Measurements from ENCODE around the gene RADX.

RADX gene

GRCh38 chrX:106710771-106711170 is 99.0 kb downstream of the RADX start:
- Histone ChIP-seq H3K9me3 (ENCODE audit: control insufficient read depth, low read length) (no peaks in the 10 kb centered on the region), H3K36me3 (ENCODE audit: control insufficient read depth, insufficient read depth, low read length) (no peaks in the 10 kb centered on the region), H3K27me3 (replicated peaks; ENCODE audit: control insufficient read depth, insufficient read depth, low read length, poor library complexity, severe bottlenecking) (no peaks in the 10 kb centered on the region), H3K4me3 (ENCODE audit: insufficient read depth, low read depth, low read length, poor library complexity, severe bottlenecking) (no peak overlapping the region), H3K27ac (ENCODE audit: insufficient read depth, low read length, poor library complexity, severe bottlenecking) (no peak overlapping the region), H3K4me1 (ENCODE audit: control insufficient read depth, insufficient read depth, low read length, poor library complexity, severe bottlenecking) (no peaks in the 10 kb centered on the region)
- DNase-seq, result no peak

GRCh38 chrX:106711375-106711774 is 99.6 kb downstream of the RADX start:
- Histone ChIP-seq H3K9me3 (ENCODE audit: control insufficient read depth, low read length) (no peaks in the 10 kb centered on the region), H3K4me1 (ENCODE audit: control insufficient read depth, insufficient read depth, low read length, poor library complexity, severe bottlenecking) (no peaks in the 10 kb centered on the region), H3K27me3 (replicated peaks; ENCODE audit: control insufficient read depth, insufficient read depth, low read length, poor library complexity, severe bottlenecking) (no peaks in the 10 kb centered on the region), H3K36me3 (ENCODE audit: control insufficient read depth, insufficient read depth, low read length) (no peaks in the 10 kb centered on the region), H3K27ac (ENCODE audit: insufficient read depth, low read length, poor library complexity, severe bottlenecking) (no peak overlapping the region), H3K4me3 (ENCODE audit: insufficient read depth, low read depth, low read length, poor library complexity, severe bottlenecking) (no peak overlapping the region)
- DNase-seq, result no peak

DNA sequence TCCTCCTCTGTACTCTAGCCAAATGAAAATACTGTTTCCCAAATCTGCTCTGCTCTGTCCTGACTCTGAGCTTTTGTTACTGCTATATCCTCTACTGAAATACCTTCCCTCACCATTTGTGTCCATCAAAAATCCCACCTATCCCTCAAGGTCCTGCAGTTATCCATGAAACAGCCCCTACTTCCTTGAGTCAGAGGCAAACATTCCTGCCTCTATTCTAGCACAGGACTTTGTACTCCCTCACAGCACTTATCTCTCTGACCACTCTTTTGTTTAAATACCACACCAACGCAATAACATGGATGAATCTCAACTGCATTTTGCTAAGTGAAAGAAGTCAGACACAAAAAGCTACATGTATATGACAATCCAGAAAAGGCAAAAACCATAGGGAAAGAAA is 104.2 kb downstream of the RADX start:
- H3K4me3 ChIP-seq (ENCODE audit: insufficient read depth, low read depth, low read length, poor library complexity, severe bottlenecking), result no peak overlapping the region
- no peaks in the 10 kb centered on the region for H3K9me3 ChIP-seq (ENCODE audit: control insufficient read depth, low read length)
- no peaks in the 10 kb centered on the region for H3K36me3 ChIP-seq (ENCODE audit: control insufficient read depth, insufficient read depth, low read length)
- no peak overlapping the region for H3K27ac ChIP-seq (ENCODE audit: insufficient read depth, low read length, poor library complexity, severe bottlenecking)
- H3K27me3 ChIP-seq (replicated peaks; ENCODE audit: control insufficient read depth, insufficient read depth, low read length, poor library complexity, severe bottlenecking), result no peaks in the 10 kb centered on the region
- no peak for DNase-seq
- H3K4me1 ChIP-seq (ENCODE audit: control insufficient read depth, insufficient read depth, low read length, poor library complexity, severe bottlenecking), result no peaks in the 10 kb centered on the region

- Histone ChIP-seq H3K4me3 (ENCODE audit: insufficient read depth, low read depth, low read length, poor library complexity, severe bottlenecking) (no peak overlapping the region), H3K9me3 (ENCODE audit: control insufficient read depth, low read length) (no peaks in the 10 kb centered on the region), H3K27ac (ENCODE audit: insufficient read depth, low read length, poor library complexity, severe bottlenecking) (no peak overlapping the region), H3K36me3 (ENCODE audit: control insufficient read depth, insufficient read depth, low read length) (no peaks in the 10 kb centered on the region), H3K27me3 (replicated peaks; ENCODE audit: control insufficient read depth, insufficient read depth, low read length, poor library complexity, severe bottlenecking) (no peaks in the 10 kb centered on the region), H3K4me1 (ENCODE audit: control insufficient read depth, insufficient read depth, low read length, poor library complexity, severe bottlenecking) (no peaks in the 10 kb centered on the region)
- DNase-seq, result no peak
Observed at GRCh38 chrX:106716463-106716862, 104.7 kb downstream of the RADX start.

DNA sequence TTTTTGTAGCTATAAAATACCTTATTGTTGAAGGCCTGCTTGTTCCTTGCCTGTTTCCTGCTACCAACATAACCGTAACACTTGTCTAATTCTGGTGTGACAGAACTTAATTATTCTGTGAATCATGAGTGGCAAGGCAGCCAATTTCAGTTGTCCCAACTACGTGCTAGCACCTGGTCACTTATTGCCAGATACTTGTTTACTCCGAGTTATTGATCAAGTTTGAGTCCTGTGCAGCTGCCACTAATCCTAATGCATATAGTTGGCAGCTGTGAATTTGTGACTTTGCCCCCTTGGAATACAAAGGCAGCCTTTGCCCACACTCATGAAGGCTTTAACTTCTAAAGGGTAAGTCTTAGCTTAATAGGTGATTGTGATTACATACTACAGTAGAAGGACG is 106.9 kb downstream of the RADX start:
- DNase-seq, result no peak
- Histone ChIP-seq H3K36me3 (ENCODE audit: control insufficient read depth, insufficient read depth, low read length) (no peaks in the 10 kb centered on the region), H3K4me1 (ENCODE audit: control insufficient read depth, insufficient read depth, low read length, poor library complexity, severe bottlenecking) (no peaks in the 10 kb centered on the region), H3K9me3 (ENCODE audit: control insufficient read depth, low read length) (no peaks in the 10 kb centered on the region), H3K27ac (ENCODE audit: insufficient read depth, low read length, poor library complexity, severe bottlenecking) (no peak overlapping the region), H3K4me3 (ENCODE audit: insufficient read depth, low read depth, low read length, poor library complexity, severe bottlenecking) (no peak overlapping the region), H3K27me3 (replicated peaks; ENCODE audit: control insufficient read depth, insufficient read depth, low read length, poor library complexity, severe bottlenecking) (no peaks in the 10 kb centered on the region)

DNA sequence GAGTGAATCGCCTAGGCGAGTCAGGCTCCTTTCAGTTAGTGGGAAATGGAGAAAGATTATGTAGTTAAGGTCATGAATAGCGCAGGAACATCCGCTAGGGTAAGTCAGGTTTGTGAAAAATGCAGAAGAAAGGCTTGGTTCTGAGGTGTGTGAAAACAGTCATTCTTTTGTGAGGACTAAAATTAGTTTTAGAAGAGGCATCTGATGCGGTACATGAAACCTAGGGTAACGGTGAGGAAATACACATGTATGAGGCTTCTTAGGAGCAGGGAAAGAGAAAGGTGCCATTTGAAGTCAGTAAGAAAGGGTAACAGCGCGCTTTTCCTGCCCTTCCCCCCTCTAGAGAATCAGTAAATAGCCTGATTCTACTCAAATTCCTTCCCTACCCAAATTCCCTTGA is 114.2 kb downstream of the RADX start:
- Histone ChIP-seq H3K4me3 (ENCODE audit: insufficient read depth, low read depth, low read length, poor library complexity, severe bottlenecking) (peak overlapping the region; percentile 17), H3K4me1 (ENCODE audit: control insufficient read depth, insufficient read depth, low read length, poor library complexity, severe bottlenecking) (no peaks in the 10 kb centered on the region), H3K9me3 (ENCODE audit: control insufficient read depth, low read length) (no peaks in the 10 kb centered on the region), H3K27ac (ENCODE audit: insufficient read depth, low read length, poor library complexity, severe bottlenecking) (no peak overlapping the region), H3K36me3 (ENCODE audit: control insufficient read depth, insufficient read depth, low read length) (no peaks in the 10 kb centered on the region), H3K27me3 (replicated peaks; ENCODE audit: control insufficient read depth, insufficient read depth, low read length, poor library complexity, severe bottlenecking) (peaks cover 2% of the 10 kb centered on the region)
- no peak for DNase-seq

GRCh38 chrX:106726485-106727437 is 115.0 kb downstream of the RADX start, which contains the start of gene RNF128:
Gene RNF128, plus strand, starts transcription at chrX:106726701. Its CDS starts 213 bp downstream, at chrX:106726914.
- Histone ChIP-seq H3K27me3 (replicated peaks; ENCODE audit: control insufficient read depth, insufficient read depth, low read length, poor library complexity, severe bottlenecking) (peaks cover 2% of the 10 kb centered on the region), H3K9me3 (ENCODE audit: control insufficient read depth, low read length) (no peaks in the 10 kb centered on the region), H3K27ac (ENCODE audit: insufficient read depth, low read length, poor library complexity, severe bottlenecking) (no peak within 1 kb of the TSS), H3K36me3 (ENCODE audit: control insufficient read depth, insufficient read depth, low read length) (no peaks in the 10 kb centered on the region), H3K4me3 (ENCODE audit: insufficient read depth, low read depth, low read length, poor library complexity, severe bottlenecking) (peak within 1 kb of the TSS; percentile 17), H3K4me1 (ENCODE audit: control insufficient read depth, insufficient read depth, low read length, poor library complexity, severe bottlenecking) (no peaks in the 10 kb centered on the region)
- no peak for DNase-seq

DNA sequence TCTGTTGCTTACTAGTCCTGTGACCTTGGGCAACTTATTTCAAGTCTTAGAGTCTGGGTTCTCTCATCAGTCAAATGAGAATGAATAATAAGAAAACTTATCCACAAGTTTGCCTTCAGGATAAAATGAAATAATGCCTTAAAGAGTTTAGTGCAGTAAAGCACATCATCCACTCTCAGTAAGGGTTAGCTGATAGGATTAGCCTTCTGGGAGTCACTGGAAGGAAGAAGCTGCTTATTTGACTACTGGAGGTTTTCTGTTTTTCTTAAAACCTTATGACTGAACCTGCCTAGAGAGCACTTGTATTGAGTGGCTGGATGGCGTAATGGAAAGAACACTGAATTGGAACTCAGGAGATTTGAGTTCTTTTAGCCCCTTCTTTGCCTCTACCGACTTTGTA is 116.6 kb downstream of the RADX start:
- Histone ChIP-seq H3K36me3 (ENCODE audit: control insufficient read depth, insufficient read depth, low read length) (no peaks in the 10 kb centered on the region), H3K27me3 (replicated peaks; ENCODE audit: control insufficient read depth, insufficient read depth, low read length, poor library complexity, severe bottlenecking) (peaks cover 2% of the 10 kb centered on the region), H3K9me3 (ENCODE audit: control insufficient read depth, low read length) (no peaks in the 10 kb centered on the region), H3K4me3 (ENCODE audit: insufficient read depth, low read depth, low read length, poor library complexity, severe bottlenecking) (no peak overlapping the region), H3K27ac (ENCODE audit: insufficient read depth, low read length, poor library complexity, severe bottlenecking) (no peak overlapping the region), H3K4me1 (ENCODE audit: control insufficient read depth, insufficient read depth, low read length, poor library complexity, severe bottlenecking) (no peaks in the 10 kb centered on the region)
- no peak for DNase-seq

Measured in effector memory CD4-positive, alpha-beta T cell (primary cell).